Measurements from ENCODE around the gene TBC1D1.

TBC1D1 gene

DNA sequence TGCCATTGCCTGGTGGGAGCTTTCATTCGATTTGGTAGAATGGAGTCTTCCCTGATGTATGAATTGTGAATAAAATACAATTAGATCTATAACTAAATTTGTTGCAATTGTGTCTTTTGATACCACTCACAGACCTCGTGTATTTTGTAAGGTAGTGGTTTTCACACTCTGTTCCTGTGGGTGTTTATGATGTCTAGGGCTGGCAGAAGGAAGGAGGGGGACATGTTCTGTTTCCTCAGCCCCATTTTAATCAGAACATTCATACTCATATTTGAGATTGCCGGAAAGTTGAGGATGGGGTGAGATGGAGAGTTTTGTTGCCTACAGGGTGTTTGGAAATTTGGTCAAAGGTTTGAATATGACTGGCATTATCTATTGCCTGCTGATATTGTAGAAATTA is 112.2 kb downstream of the TBC1D1 start:
- H3K27ac ChIP-seq (ENCODE audit: low read depth, low read length, severe bottlenecking), result peak overlapping the region; percentile 49
- WGBS, 2 experiments (ENCODE audit: insufficient coverage in 2 of 2), result 100% methylated on average over 1 of the region's 3 CpGs; no CpG with 5 or more reads in 1 of the 2 experiments
- no peak overlapping the region for H3K4me3 ChIP-seq (ENCODE audit: extremely low read depth, insufficient read depth, low read length, poor library complexity, severe bottlenecking)
- peaks cover 44% of the 10 kb centered on the region for H3K4me1 ChIP-seq (ENCODE audit: control insufficient read depth, insufficient read depth, low read length, poor library complexity, severe bottlenecking)
- peaks cover 3% of the 10 kb centered on the region for H3K36me3 ChIP-seq (ENCODE audit: control insufficient read depth, insufficient read depth, low read length)
- H3K9me3 ChIP-seq (ENCODE audit: control insufficient read depth, low read length), result no peaks in the 10 kb centered on the region

DNA sequence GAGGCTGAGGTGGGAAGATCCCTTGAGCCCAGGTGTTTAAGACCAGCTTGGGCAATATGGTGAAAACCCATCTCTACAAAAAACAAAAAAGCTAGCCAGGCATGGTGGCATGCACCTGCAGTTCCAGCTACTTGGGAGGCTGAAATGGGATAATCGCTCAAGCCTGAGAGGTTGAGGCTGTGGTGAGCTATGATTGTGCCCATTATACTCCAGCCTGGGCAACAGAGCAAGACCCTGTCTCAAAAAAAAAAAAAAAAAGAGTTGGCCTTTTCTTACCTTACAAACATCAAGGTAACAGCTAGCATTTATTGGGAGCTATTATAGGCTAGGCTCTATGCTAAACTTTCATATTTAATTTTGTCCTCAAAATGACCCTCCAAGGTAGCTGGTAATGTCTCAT is 112.7 kb downstream of the TBC1D1 start:
- peaks cover 3% of the 10 kb centered on the region for H3K36me3 ChIP-seq (ENCODE audit: control insufficient read depth, insufficient read depth, low read length)
- peaks cover 44% of the 10 kb centered on the region for H3K4me1 ChIP-seq (ENCODE audit: control insufficient read depth, insufficient read depth, low read length, poor library complexity, severe bottlenecking)
- no peak overlapping the region for H3K4me3 ChIP-seq (ENCODE audit: extremely low read depth, insufficient read depth, low read length, poor library complexity, severe bottlenecking)
- no peaks in the 10 kb centered on the region for H3K9me3 ChIP-seq (ENCODE audit: control insufficient read depth, low read length)
- WGBS, 2 experiments (ENCODE audit: insufficient coverage in 2 of 2), result no CpG with 5 or more reads among the region's 1 CpG
- peak overlapping the region; percentile 60 for H3K27ac ChIP-seq (ENCODE audit: low read depth, low read length, severe bottlenecking)

- WGBS, 2 experiments (ENCODE audit: insufficient coverage in 2 of 2), result 88% methylated on average over 1 of the region's 3 CpGs; no CpG with 5 or more reads in 1 of the 2 experiments
- peaks cover 3% of the 10 kb centered on the region for H3K36me3 ChIP-seq (ENCODE audit: control insufficient read depth, insufficient read depth, low read length)
- peak overlapping the region; percentile 60 for H3K27ac ChIP-seq (ENCODE audit: low read depth, low read length, severe bottlenecking)
- peaks cover 44% of the 10 kb centered on the region for H3K4me1 ChIP-seq (ENCODE audit: control insufficient read depth, insufficient read depth, low read length, poor library complexity, severe bottlenecking)
- H3K9me3 ChIP-seq (ENCODE audit: control insufficient read depth, low read length), result no peaks in the 10 kb centered on the region
- H3K4me3 ChIP-seq (ENCODE audit: extremely low read depth, insufficient read depth, low read length, poor library complexity, severe bottlenecking), result no peak overlapping the region
Measured at GRCh38 chr4:38004062-38004461, 113.2 kb downstream of the TBC1D1 start.

DNA sequence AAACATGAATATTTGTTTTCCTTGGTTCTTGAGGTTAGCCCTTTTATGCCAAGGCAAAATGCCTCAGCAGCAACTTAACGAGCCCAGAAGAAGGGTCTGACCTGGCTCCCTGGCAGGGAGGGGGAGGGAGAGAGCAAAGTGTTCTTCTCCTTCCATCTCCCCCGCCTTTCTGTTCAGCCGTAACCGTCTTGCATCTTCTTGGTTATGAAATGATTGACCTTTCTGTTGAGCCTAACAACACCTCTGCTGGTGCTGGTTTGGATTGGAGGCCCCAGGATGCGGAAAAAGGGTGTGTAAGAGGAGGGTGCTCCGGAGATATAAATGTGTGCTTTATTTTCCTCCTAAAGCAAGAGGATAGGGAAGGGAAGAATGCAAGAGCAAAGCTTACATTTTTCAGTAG is 114.0 kb downstream of the TBC1D1 start:
- 77 to 89% methylated on average over 3 to 4 of the region's 6 CpGs for WGBS, 2 experiments (ENCODE audit: insufficient coverage in 2 of 2)

DNA sequence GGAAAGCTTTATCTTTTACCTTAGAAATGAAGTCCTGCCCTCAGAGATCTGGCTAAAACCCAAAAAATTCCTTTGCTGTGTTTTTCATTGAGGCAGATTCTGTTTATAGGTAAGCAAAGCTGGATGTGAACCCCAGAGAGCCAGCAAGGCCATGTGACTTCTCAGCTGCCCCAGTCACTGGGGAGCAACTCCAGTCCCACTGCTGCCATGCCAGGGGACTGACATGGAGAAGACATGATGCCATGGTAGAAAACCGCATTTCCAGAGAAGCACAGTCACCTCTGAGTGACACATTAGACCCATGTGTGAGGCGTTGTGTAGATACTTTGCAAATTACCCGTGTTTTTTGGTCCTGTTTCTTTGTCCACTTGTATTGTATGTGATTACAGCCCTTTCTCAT is 114.8 kb downstream of the TBC1D1 start:
- 92 to 93% methylated on average over 2 of the region's 3 CpGs for WGBS, 2 experiments (ENCODE audit: insufficient coverage in 2 of 2)
- H3K4me1 ChIP-seq (ENCODE audit: control insufficient read depth, insufficient read depth, low read length, poor library complexity, severe bottlenecking), result peaks cover 44% of the 10 kb centered on the region
- H3K9me3 ChIP-seq (ENCODE audit: control insufficient read depth, low read length), result no peaks in the 10 kb centered on the region
- peaks cover under 1% of the 10 kb centered on the region for H3K36me3 ChIP-seq (ENCODE audit: control insufficient read depth, insufficient read depth, low read length)
- H3K27ac ChIP-seq (ENCODE audit: low read depth, low read length, severe bottlenecking), result peak overlapping the region; percentile 62
- no peak overlapping the region for H3K4me3 ChIP-seq (ENCODE audit: extremely low read depth, insufficient read depth, low read length, poor library complexity, severe bottlenecking)

More for the DNA sequence above, 114.0 kb downstream of the TBC1D1 start:
- Histone ChIP-seq H3K36me3 (ENCODE audit: control insufficient read depth, insufficient read depth, low read length) (peaks cover 3% of the 10 kb centered on the region), H3K9me3 (ENCODE audit: control insufficient read depth, low read length) (no peaks in the 10 kb centered on the region), H3K27ac (ENCODE audit: low read depth, low read length, severe bottlenecking) (peak overlapping the region; percentile 62), H3K4me3 (ENCODE audit: extremely low read depth, insufficient read depth, low read length, poor library complexity, severe bottlenecking) (no peak overlapping the region), H3K4me1 (ENCODE audit: control insufficient read depth, insufficient read depth, low read length, poor library complexity, severe bottlenecking) (peaks cover 44% of the 10 kb centered on the region)

GRCh38 chr4:38007645-38008044 is 116.8 kb downstream of the TBC1D1 start:
- Histone ChIP-seq H3K9me3 (ENCODE audit: control insufficient read depth, low read length) (no peaks in the 10 kb centered on the region), H3K4me1 (ENCODE audit: control insufficient read depth, insufficient read depth, low read length, poor library complexity, severe bottlenecking) (peaks cover 30% of the 10 kb centered on the region), H3K4me3 (ENCODE audit: extremely low read depth, insufficient read depth, low read length, poor library complexity, severe bottlenecking) (no peak overlapping the region), H3K27ac (ENCODE audit: low read depth, low read length, severe bottlenecking) (no peak overlapping the region), H3K36me3 (ENCODE audit: control insufficient read depth, insufficient read depth, low read length) (no peaks in the 10 kb centered on the region)
- WGBS, 2 experiments (ENCODE audit: insufficient coverage in 2 of 2), result 62 to 67% methylated on average over 3 to 4 of the region's 5 CpGs

- Histone ChIP-seq H3K4me1 (ENCODE audit: control insufficient read depth, insufficient read depth, low read length, poor library complexity, severe bottlenecking) (peaks cover 20% of the 10 kb centered on the region), H3K36me3 (ENCODE audit: control insufficient read depth, insufficient read depth, low read length) (no peaks in the 10 kb centered on the region), H3K9me3 (ENCODE audit: control insufficient read depth, low read length) (no peaks in the 10 kb centered on the region), H3K27ac (ENCODE audit: low read depth, low read length, severe bottlenecking) (no peak overlapping the region), H3K4me3 (ENCODE audit: extremely low read depth, insufficient read depth, low read length, poor library complexity, severe bottlenecking) (no peak overlapping the region)
- 89 to 100% methylated on average over 2 to 3 of the region's 3 CpGs for WGBS, 2 experiments (ENCODE audit: insufficient coverage in 2 of 2)
Measured at GRCh38 chr4:38008571-38009021, 117.7 kb downstream of the TBC1D1 start.

DNA sequence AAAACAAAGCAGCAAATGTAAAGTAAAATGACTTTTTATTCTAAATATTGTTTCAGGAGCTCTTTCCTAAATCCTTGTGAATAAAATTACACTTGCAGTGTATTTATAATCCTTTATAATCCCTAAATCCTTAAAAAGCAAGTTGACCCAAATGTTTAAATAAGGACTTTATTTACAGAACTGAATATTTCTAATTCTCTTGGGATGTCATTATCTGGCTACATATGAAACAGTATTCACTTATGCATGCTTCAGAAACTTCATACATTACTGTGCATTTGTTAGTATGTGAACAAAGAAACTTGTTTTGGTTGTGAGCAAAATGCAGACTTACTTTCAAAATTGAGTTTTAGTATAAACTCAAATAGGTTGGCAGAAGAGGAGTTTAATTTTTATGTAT is 118.5 kb downstream of the TBC1D1 start:
- H3K36me3 ChIP-seq (ENCODE audit: control insufficient read depth, insufficient read depth, low read length), result no peaks in the 10 kb centered on the region
- H3K9me3 ChIP-seq (ENCODE audit: control insufficient read depth, low read length), result no peaks in the 10 kb centered on the region
- H3K27ac ChIP-seq (ENCODE audit: low read depth, low read length, severe bottlenecking), result no peak overlapping the region
- H3K4me3 ChIP-seq (ENCODE audit: extremely low read depth, insufficient read depth, low read length, poor library complexity, severe bottlenecking), result no peak overlapping the region
- H3K4me1 ChIP-seq (ENCODE audit: control insufficient read depth, insufficient read depth, low read length, poor library complexity, severe bottlenecking), result peaks cover 13% of the 10 kb centered on the region

DNA sequence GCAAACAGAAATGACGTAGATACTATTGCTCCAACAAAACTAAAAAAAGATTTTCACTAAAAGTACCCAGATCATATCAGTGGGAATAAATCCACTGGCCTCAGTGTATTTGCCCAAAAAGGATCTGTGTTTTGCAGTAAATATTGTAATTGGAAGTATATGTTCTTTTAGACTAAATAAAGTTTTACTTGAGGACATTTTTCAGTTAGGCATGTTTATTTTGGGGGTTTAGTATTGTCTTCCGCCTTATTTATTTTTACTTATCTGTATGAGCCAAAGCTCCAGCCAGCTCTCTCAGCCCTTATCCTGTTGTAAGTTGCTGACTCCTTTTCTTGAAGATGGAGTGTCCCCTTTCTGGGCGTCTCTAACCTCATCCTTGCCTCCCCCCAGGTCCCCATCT is 119.1 kb downstream of the TBC1D1 start:
- H3K36me3 ChIP-seq (ENCODE audit: control insufficient read depth, insufficient read depth, low read length), result peaks cover 3% of the 10 kb centered on the region
- no peak overlapping the region for H3K4me3 ChIP-seq (ENCODE audit: extremely low read depth, insufficient read depth, low read length, poor library complexity, severe bottlenecking)
- 89 to 100% methylated on average over 1 of the region's 3 CpGs for WGBS, 2 experiments (ENCODE audit: insufficient coverage in 2 of 2)
- H3K27ac ChIP-seq (ENCODE audit: low read depth, low read length, severe bottlenecking), result no peak overlapping the region
- peaks cover 9% of the 10 kb centered on the region for H3K4me1 ChIP-seq (ENCODE audit: control insufficient read depth, insufficient read depth, low read length, poor library complexity, severe bottlenecking)
- H3K9me3 ChIP-seq (ENCODE audit: control insufficient read depth, low read length), result no peaks in the 10 kb centered on the region

- WGBS, 2 experiments (ENCODE audit: insufficient coverage in 2 of 2), result 100% methylated on average over 1 of the region's 3 CpGs; no CpG with 5 or more reads in 1 of the 2 experiments
- Histone ChIP-seq H3K27ac (ENCODE audit: low read depth, low read length, severe bottlenecking) (no peak overlapping the region), H3K4me1 (ENCODE audit: control insufficient read depth, insufficient read depth, low read length, poor library complexity, severe bottlenecking) (no peaks in the 10 kb centered on the region), H3K36me3 (ENCODE audit: control insufficient read depth, insufficient read depth, low read length) (peaks cover 17% of the 10 kb centered on the region), H3K9me3 (ENCODE audit: control insufficient read depth, low read length) (no peaks in the 10 kb centered on the region), H3K4me3 (ENCODE audit: extremely low read depth, insufficient read depth, low read length, poor library complexity, severe bottlenecking) (no peak overlapping the region)
Measured at GRCh38 chr4:38011511-38012162, 120.8 kb downstream of the TBC1D1 start.
